ENCODE results near the gene AGO1.
"Not testable (repeated sequence)": the region's sequence is repeated elsewhere in the genome, so short reads cannot be mapped to it uniquely, and the experiment has no call there.

The AGO1 gene

DNA sequence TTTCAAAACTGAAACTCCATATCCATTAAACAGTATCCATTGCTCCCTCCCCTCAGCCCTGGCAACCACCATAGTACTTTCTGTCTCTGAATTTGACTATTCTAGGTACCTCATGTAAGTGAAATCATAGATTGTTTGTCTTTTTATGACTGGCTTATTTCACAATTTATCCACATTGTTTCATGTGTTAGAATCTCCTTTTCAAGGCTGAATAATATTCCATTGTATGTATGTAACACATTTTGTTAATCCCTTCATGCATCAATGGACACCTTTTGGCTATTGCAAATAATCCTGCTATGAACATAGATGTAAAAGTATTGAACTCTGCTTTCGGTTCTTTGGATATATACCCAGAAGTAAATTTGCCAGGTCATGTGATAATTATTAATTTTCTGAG, 85.4 kb downstream of the AGO1 start:
- no peak overlapping the region for H3K4me3 ChIP-seq (ENCODE audit: low read depth, low read length)
- TF ChIP-seq, protein P1, sequence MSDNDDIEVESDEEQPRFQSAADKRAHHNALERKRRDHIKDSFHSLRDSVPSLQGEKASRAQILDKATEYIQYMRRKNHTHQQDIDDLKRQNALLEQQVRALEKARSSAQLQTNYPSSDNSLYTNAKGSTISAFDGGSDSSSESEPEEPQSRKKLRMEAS (IDR thresholded peaks at IDR 0.05; ENCODE audit: low read depth, low read length) = no peak
- TF ChIP-seq MYC (IDR thresholded peaks at IDR 0.05; ENCODE audit: low read depth, low read length) (no peak), POLR2A (IDR thresholded peaks at IDR 0.05; ENCODE audit: extremely low read depth, insufficient read length) (no peak)
- TF ChIP-seq, protein P2, sequence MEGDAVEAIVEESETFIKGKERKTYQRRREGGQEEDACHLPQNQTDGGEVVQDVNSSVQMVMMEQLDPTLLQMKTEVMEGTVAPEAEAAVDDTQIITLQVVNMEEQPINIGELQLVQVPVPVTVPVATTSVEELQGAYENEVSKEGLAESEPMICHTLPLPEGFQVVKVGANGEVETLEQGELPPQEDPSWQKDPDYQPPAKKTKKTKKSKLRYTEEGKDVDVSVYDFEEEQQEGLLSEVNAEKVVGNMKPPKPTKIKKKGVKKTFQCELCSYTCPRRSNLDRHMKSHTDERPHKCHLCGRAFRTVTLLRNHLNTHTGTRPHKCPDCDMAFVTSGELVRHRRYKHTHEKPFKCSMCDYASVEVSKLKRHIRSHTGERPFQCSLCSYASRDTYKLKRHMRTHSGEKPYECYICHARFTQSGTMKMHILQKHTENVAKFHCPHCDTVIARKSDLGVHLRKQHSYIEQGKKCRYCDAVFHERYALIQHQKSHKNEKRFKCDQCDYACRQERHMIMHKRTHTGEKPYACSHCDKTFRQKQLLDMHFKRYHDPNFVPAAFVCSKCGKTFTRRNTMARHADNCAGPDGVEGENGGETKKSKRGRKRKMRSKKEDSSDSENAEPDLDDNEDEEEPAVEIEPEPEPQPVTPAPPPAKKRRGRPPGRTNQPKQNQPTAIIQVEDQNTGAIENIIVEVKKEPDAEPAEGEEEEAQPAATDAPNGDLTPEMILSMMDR (IDR thresholded peaks at IDR 0.05; ENCODE audit: low read depth, low read length) = no peak
- DNase-seq (ENCODE audit: low read depth) = no peak

DNA sequence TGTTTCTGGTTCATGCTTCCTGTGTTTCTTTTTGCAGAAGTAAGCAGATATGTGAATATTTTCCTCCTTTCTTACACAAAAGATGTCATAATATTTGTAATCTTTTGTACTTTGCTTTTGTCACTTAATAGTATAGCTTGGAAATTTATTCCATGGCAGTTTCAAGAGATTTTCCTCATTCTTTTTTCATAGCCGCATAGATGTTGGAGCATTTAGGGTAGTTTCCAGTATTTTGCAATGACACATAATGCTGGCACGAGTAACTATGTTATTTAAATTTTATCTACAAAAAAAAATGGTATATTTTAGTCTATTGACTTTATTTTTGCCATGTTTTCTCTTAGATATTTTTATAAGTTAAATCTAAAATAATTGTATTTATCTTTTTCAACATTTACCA, 88.6 kb downstream of the AGO1 start:
- no peak overlapping the region for H3K4me3 ChIP-seq (ENCODE audit: low read depth, low read length)
- TF ChIP-seq POLR2A (IDR thresholded peaks at IDR 0.05; ENCODE audit: extremely low read depth, insufficient read length) (no peak), MYC (IDR thresholded peaks at IDR 0.05; ENCODE audit: low read depth, low read length) (no peak)
- TF ChIP-seq, protein P2 (IDR thresholded peaks at IDR 0.05; ENCODE audit: low read depth, low read length) = no peak
- TF ChIP-seq, protein P1 (IDR thresholded peaks at IDR 0.05; ENCODE audit: low read depth, low read length) = no peak
- DNase-seq (ENCODE audit: low read depth) = no peak

DNA sequence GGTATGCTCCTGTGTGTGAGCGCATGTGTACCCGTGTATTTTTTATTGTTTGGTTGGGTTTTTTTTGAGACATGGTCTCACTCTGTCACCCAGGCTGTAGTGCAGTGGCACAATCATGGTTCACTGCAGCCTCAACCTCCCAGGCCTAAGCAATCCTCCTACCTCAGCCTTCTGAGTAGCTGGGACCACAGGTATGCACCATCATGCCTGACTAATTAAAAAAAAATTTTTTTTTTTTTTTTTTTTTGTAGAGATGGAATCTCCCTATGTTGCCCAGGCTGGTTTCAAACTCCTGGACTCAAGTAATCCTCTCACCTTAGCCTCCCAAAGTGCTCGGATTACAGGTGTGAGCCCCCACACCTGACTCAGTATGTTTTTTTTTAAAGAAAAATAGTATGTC, 89.6 kb downstream of the AGO1 start:
- not testable (repeated sequence) for DNase-seq (ENCODE audit: low read depth); H3K4me3 ChIP-seq (ENCODE audit: low read depth, low read length)

DNA sequence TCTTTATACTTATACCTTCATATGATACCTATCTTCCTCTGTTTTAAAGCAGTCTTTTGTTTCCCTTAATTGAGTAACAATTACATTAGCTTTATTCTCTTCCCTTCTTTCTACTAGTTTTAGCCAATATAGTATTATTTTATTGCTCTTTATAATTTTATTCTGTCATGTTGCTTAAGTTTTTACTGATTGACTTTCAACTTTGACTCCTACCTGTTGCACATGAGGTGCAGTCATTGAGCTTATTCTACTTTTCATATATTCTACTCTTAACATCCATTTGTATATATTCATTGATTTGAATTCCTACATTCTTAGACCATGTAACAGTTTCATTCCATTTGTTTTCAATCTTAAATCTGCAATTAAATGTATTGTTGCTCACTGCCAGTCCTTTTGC, 97.1 kb downstream of the AGO1 start:
- no peak overlapping the region for H3K4me3 ChIP-seq (ENCODE audit: low read depth, low read length)
- TF ChIP-seq, protein P1 (IDR thresholded peaks at IDR 0.05; ENCODE audit: low read depth, low read length) = no peak
- TF ChIP-seq POLR2A (IDR thresholded peaks at IDR 0.05; ENCODE audit: extremely low read depth, insufficient read length) = no peak
- no peak for TF ChIP-seq MYC (IDR thresholded peaks at IDR 0.05; ENCODE audit: low read depth, low read length)
- TF ChIP-seq, protein P2 (IDR thresholded peaks at IDR 0.05; ENCODE audit: low read depth, low read length) = no peak

More for the DNA sequence above, 97.1 kb downstream of the AGO1 start:
- no peak for DNase-seq (ENCODE audit: low read depth)

All from NB4 (cell line).